Gastroesophageal sphincter (tissue), 3 donors: ENCODE data around the gene FOXE3.

Experiments used
- POLR2A ChIP-seq, 2 donors: fragments of 450-650 bp; IDR thresholded peaks; one replicate each; pipeline ENCODE4 v1.6.1; 2017; ENCODE audit warnings: antibody characterized with exemption in 2 of 2, mild to moderate bottlenecking in 2 of 2, moderate library complexity in 1 of 2
- TF ChIP-seq, protein P1 (sequence below), 4 experiments: fragments of 200-600 bp in 2 of 4; fragments of 450-650 bp in 2 of 4; sonication (generic) in 1 of 4; IDR thresholded peaks; one replicate each; pipeline ENCODE4 v1.5.1; 2017 to 2019; ENCODE audit warnings: antibody characterized with exemption in 4 of 4, mild to moderate bottlenecking in 2 of 4, moderate library complexity in 2 of 4

GRCh38 chr1:47378147-47378546 is 37.9 kb upstream of the FOXE3 start:
- TF ChIP-seq, protein P1, sequence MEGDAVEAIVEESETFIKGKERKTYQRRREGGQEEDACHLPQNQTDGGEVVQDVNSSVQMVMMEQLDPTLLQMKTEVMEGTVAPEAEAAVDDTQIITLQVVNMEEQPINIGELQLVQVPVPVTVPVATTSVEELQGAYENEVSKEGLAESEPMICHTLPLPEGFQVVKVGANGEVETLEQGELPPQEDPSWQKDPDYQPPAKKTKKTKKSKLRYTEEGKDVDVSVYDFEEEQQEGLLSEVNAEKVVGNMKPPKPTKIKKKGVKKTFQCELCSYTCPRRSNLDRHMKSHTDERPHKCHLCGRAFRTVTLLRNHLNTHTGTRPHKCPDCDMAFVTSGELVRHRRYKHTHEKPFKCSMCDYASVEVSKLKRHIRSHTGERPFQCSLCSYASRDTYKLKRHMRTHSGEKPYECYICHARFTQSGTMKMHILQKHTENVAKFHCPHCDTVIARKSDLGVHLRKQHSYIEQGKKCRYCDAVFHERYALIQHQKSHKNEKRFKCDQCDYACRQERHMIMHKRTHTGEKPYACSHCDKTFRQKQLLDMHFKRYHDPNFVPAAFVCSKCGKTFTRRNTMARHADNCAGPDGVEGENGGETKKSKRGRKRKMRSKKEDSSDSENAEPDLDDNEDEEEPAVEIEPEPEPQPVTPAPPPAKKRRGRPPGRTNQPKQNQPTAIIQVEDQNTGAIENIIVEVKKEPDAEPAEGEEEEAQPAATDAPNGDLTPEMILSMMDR (IDR thresholded peaks at IDR 0.05): no peak
- no peak for TF ChIP-seq POLR2A (IDR thresholded peaks at IDR 0.05)
